Cerebellar nuclear complex (tissue), 1 donor: ENCODE results near the gene MLANA.

Source experiments
- DNase-seq, 2 experiments: peaks; one replicate each; lab custom pipeline; 2025; lab: John Stamatoyannopoulos, UW

Gene MLANA

GRCh38 chr9:5899292-5899691 lies 8.6 kb downstream of the MLANA start:
- no peak for DNase-seq

GRCh38 chr9:5900622-5901021 lies 9.9 kb downstream of the MLANA start:
- DNase-seq = no peak

- DNase-seq = no peak
Measured at GRCh38 chr9:5902377-5902776, 11.7 kb downstream of the MLANA start.

GRCh38 chr9:5908918-5909317 lies 18.2 kb downstream of the MLANA start:
- no peak for DNase-seq

GRCh38 chr9:5909976-5910375 lies 19.3 kb downstream of the MLANA start:
- DNase-seq = no peak

GRCh38 chr9:5910413-5911057 lies 19.8 kb downstream of the MLANA start:
- no peak for DNase-seq

- no peak for DNase-seq
Measured at GRCh38 chr9:5915438-5915837, 24.7 kb downstream of the MLANA start.

- no peak for DNase-seq
Measured at GRCh38 chr9:5917273-5917672, 26.6 kb downstream of the MLANA start.

GRCh38 chr9:5917888-5918287 lies 27.2 kb downstream of the MLANA start:
- DNase-seq = no peak

GRCh38 chr9:5918460-5918859 lies 27.8 kb downstream of the MLANA start:
- no peak for DNase-seq

- DNase-seq = no peak
Measured at GRCh38 chr9:5920860-5921328, 30.2 kb downstream of the MLANA start.

- no peak for DNase-seq
Measured at GRCh38 chr9:5922192-5922591, 31.5 kb downstream of the MLANA start.

- no peak for DNase-seq
Measured at GRCh38 chr9:5931657-5932056, 41.0 kb downstream of the MLANA start.

- no peak for DNase-seq
Measured at GRCh38 chr9:5938449-5938848, 47.8 kb downstream of the MLANA start.

- DNase-seq = no peak
Measured at GRCh38 chr9:5939530-5939929, 48.8 kb downstream of the MLANA start.

GRCh38 chr9:5941214-5941613 lies 50.5 kb downstream of the MLANA start:
- DNase-seq = no peak

- no peak for DNase-seq
Measured at GRCh38 chr9:5945112-5945511, 54.4 kb downstream of the MLANA start.

GRCh38 chr9:5947912-5948311 lies 57.2 kb downstream of the MLANA start:
- no peak for DNase-seq

- DNase-seq = no peak
Measured at GRCh38 chr9:5949103-5949699, 58.5 kb downstream of the MLANA start.

- DNase-seq = no peak
Measured at GRCh38 chr9:5950261-5950660, 59.6 kb downstream of the MLANA start.

- no peak for DNase-seq
Measured at GRCh38 chr9:5951686-5952211, 61.1 kb downstream of the MLANA start.

GRCh38 chr9:5953743-5954707 lies 63.3 kb downstream of the MLANA start:
- no peak for DNase-seq

- no peak for DNase-seq
Measured at GRCh38 chr9:5957166-5957565, 66.5 kb downstream of the MLANA start.
